B cell (primary cell): ENCODE measurements around the gene HRC. TPM values are rescaled to one million over a fixed set of nuclear protein-coding genes. Genes with fewer than 3 reads are reported as not detected.

ENCODE experiments used
- ATAC-seq: fragments of 200-7000 bp; cut with Tn5 transposase; one replicate; pipeline ENCODE4 v1.10.0; 2021; ENCODE audit warnings: low read depth, mild to moderate bottlenecking, moderate number of reproducible peaks, moderate library complexity
- CTCF ChIA-PET: fragments of 350-600 bp; sonication (Branson Sonifier 250); formaldehyde crosslinking; loops from one replicate; lab custom pipeline; 2021; ENCODE audit warnings: antibody characterized with exemption, inconsistent platforms; lab: Charles Lee
- POLR2A ChIA-PET: fragments of 350-600 bp; sonication (Branson Sonifier 250); formaldehyde crosslinking; loops from one replicate; lab custom pipeline; 2021; ENCODE audit warnings: antibody characterized with exemption; lab: Charles Lee
- DNase-seq: peaks from one replicate; pipeline ENCODE4 v3.0.0; 2013
- H2AFZ ChIP-seq: 2 replicates; pipeline ENCODE4 v1.6.1; 2012; ENCODE audit warnings: mild to moderate bottlenecking, low read depth, low read length; ENCODE audit not compliant: insufficient read depth, poor library complexity, severe bottlenecking
- H3K27ac ChIP-seq, 2 donors: 1 replicate in 1 of 2; 2 replicates in 1 of 2; pipeline ENCODE4 v1.5.1; 2012 to 2013; ENCODE audit warnings: low read length in 2 of 2, mild to moderate bottlenecking in 2 of 2, moderate library complexity in 1 of 2
- H3K27me3 ChIP-seq, 4 experiments: fragments of 200-600 bp in 1 of 4; sonication (generic) in 1 of 4; replicated peaks in 1 of 4; 1 replicate in 2 of 4; 2 replicates in 2 of 4; pipeline versions ENCODE4 v1.6.1 to v1.7.0; 2013 to 2016; ENCODE audit warnings: low read length in 3 of 4, mild to moderate bottlenecking in 2 of 4, mixed read lengths in 1 of 4, moderate library complexity in 1 of 4; ENCODE audit not compliant: insufficient read depth in 4 of 4, control insufficient read depth in 3 of 4; ENCODE audit errors: control extremely low read depth in 1 of 4
- H3K36me3 ChIP-seq, 2 experiments: replicated peaks in 1 of 2; 1 replicate in 1 of 2; 2 replicates in 1 of 2; pipeline versions ENCODE4 v1.6.1 to v1.7.1; 2013; ENCODE audit warnings: low read length in 1 of 2; ENCODE audit not compliant: insufficient read depth in 2 of 2, control insufficient read depth in 1 of 2; ENCODE audit errors: control extremely low read depth in 1 of 2, extremely low read depth in 1 of 2
- H3K4me1 ChIP-seq, 2 donors: fragments of 200-600 bp in 1 of 2; sonication (generic) in 1 of 2; 1 replicate in 1 of 2; 2 replicates in 1 of 2; pipeline versions ENCODE4 v1.5.1 to v1.6.1; 2013 to 2017; ENCODE audit warnings: low read length in 2 of 2; ENCODE audit not compliant: control insufficient read depth in 2 of 2, insufficient read depth in 2 of 2
- H3K4me2 ChIP-seq: replicated peaks from 2 replicates; pipeline ENCODE3; 2012; ENCODE audit warnings: mild to moderate bottlenecking, low read depth, low read length; ENCODE audit not compliant: poor library complexity, severe bottlenecking
- H3K4me3 ChIP-seq, 5 experiments: fragments of 200-600 bp in 1 of 5; sonication (generic) in 1 of 5; 1 replicate in 3 of 5; 2 replicates in 2 of 5; pipeline versions ENCODE4 v1.5.1 to v1.7.0; 2011 to 2016; ENCODE audit warnings: low read length in 4 of 5, mild to moderate bottlenecking in 4 of 5, low read depth in 2 of 5, control low read depth in 1 of 5, moderate library complexity in 1 of 5; ENCODE audit not compliant: insufficient read depth in 1 of 5; ENCODE audit errors: control extremely low read depth in 1 of 5, extremely low read depth in 1 of 5
- H3K79me2 ChIP-seq: fragments of 200-600 bp; sonication (generic); one replicate; pipeline ENCODE4 v1.6.0; 2016; ENCODE audit warnings: low read length; ENCODE audit not compliant: control insufficient read depth, insufficient read depth
- H3K9ac ChIP-seq: fragments of 200-600 bp; sonication (generic); 2 replicates; pipeline ENCODE4 v1.6.1; 2017; ENCODE audit warnings: mild to moderate bottlenecking, low read length, moderate library complexity
- H3K9me3 ChIP-seq, 3 donors: one replicate each; pipeline versions ENCODE4 v1.6.1 to v1.7.1; 2013; ENCODE audit warnings: low read length in 2 of 3; ENCODE audit not compliant: control insufficient read depth in 2 of 3, insufficient read depth in 1 of 3; ENCODE audit errors: control extremely low read depth in 1 of 3
- H4K20me1 ChIP-seq: 2 replicates; pipeline ENCODE4 v1.6.0; 2012; ENCODE audit warnings: mild to moderate bottlenecking, low read length; ENCODE audit not compliant: insufficient read depth, control insufficient read depth, poor library complexity, severe bottlenecking
- H3K27ac Mint-ChIP-seq: one replicate; pipeline ENCODE4 v1.8.0; 2021; ENCODE audit warnings: mixed read lengths
- H3K27me3 Mint-ChIP-seq: one replicate; pipeline ENCODE4 v1.8.0; 2021; ENCODE audit warnings: mixed read lengths
- H3K4me1 Mint-ChIP-seq: one replicate; pipeline ENCODE4 v1.8.0; 2021; ENCODE audit warnings: mixed read lengths
- H3K4me3 Mint-ChIP-seq: one replicate; pipeline ENCODE4 v1.8.0; 2021; ENCODE audit warnings: mixed read lengths
- H3K9me3 Mint-ChIP-seq: one replicate; pipeline ENCODE4 v1.8.0; 2022; ENCODE audit warnings: mixed read lengths; ENCODE audit not compliant: insufficient read depth
- EZH2 ChIP-seq: IDR thresholded peaks from 2 replicates; pipeline ENCODE4 v1.6.1; 2012; ENCODE audit warnings: borderline replicate concordance, low read depth, mild to moderate bottlenecking, moderate library complexity, low read length; ENCODE audit not compliant: insufficient read depth, poor library complexity, severe bottlenecking
- WGBS: methylation state at CpG from one replicate; pipeline ENCODE4 v1.1.5; 2013; ENCODE audit warnings: missing lambda C conversion rate; ENCODE audit not compliant: insufficient coverage; 5-methylcytosine and 5-hydroxymethylcytosine counted together
- intact Hi-C: fragments of 100-400 bp; cut with micrococcal nuclease; formaldehyde crosslinking; loops from one replicate; pipeline ENCODE4 v1.10.0; 2022
- polyA plus RNA-seq: library from polyadenylated mRNA; depleted of rRNA; stranded (reverse); fragments of >200 nt; gene quantifications from 2 replicates; pipeline ENCODE4 v1.2.3, GENCODE V29; 2012
- total RNA-seq, 2 donors: library from RNA; stranded (reverse); fragments of 120-200 nt in 1 of 2; gene quantifications; 1 replicate in 1 of 2; 2 replicates in 1 of 2; pipeline versions ENCODE4 v1.2.3 to v1.2.4, GENCODE V29; 2013 to 2022
- TF ChIP-seq, protein P1 (sequence below): fragments of 200-600 bp; IDR thresholded peaks from one replicate; pipeline ENCODE4 v1.8.0; 2022; ENCODE audit warnings: antibody characterized with exemption, mild to moderate bottlenecking

Gene HRC
- total and polyA plus RNA-seq, 2 donors (not counting 1 experiment from before 2014, with no cell fraction given), result not detected

GRCh38 chr19:49104229-49104864 lies 50.8 kb downstream of the HRC start:
- H3K4me3 Mint-ChIP-seq, result no peak overlapping the region
- WGBS, result 35% methylated on average over 22 of the region's 30 CpGs
- no peaks in the 10 kb centered on the region for H3K27me3 Mint-ChIP-seq
- no peak for TF ChIP-seq EZH2
- TF ChIP-seq, protein P1, sequence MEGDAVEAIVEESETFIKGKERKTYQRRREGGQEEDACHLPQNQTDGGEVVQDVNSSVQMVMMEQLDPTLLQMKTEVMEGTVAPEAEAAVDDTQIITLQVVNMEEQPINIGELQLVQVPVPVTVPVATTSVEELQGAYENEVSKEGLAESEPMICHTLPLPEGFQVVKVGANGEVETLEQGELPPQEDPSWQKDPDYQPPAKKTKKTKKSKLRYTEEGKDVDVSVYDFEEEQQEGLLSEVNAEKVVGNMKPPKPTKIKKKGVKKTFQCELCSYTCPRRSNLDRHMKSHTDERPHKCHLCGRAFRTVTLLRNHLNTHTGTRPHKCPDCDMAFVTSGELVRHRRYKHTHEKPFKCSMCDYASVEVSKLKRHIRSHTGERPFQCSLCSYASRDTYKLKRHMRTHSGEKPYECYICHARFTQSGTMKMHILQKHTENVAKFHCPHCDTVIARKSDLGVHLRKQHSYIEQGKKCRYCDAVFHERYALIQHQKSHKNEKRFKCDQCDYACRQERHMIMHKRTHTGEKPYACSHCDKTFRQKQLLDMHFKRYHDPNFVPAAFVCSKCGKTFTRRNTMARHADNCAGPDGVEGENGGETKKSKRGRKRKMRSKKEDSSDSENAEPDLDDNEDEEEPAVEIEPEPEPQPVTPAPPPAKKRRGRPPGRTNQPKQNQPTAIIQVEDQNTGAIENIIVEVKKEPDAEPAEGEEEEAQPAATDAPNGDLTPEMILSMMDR, result no peak
- peak; percentile 32 for DNase-seq
- Histone ChIP-seq H3K4me3 (no peak overlapping the region), H2AFZ (no peak overlapping the region), H3K27ac (peak overlapping the region in 1 of 2 donors; percentile 48), H4K20me1 (peaks cover 77% of the 10 kb centered on the region), H3K36me3 (peaks cover 0 to 78% of the 10 kb centered on the region in 2 experiments), H3K9ac (no peak overlapping the region), H3K9me3 (no peaks in the 10 kb centered on the region), H3K27me3 (no peaks in the 10 kb centered on the region), H3K4me1 (peaks cover 13 to 14% of the 10 kb centered on the region in 2 donors), H3K4me2 (peak overlapping the region; percentile 40), H3K79me2 (peaks cover 16% of the 10 kb centered on the region)
- intact Hi-C loops, result no loop called here
- ChIA-PET POLR2A (interaction anchor here (0.6 kb wide), 2 partner anchors 18 to 306 kb away, joined by 7 to 10 read pairs; no protein-coding TSS in a partner anchor), CTCF (interaction anchor here (0.6 to 3.3 kb wide), 7 partner anchors 10 to 121 kb away, joined by 3 to 33 read pairs (median 6); partner anchors contain the start of gene LIN7B)
- H3K4me1 Mint-ChIP-seq, result peaks cover 8% of the 10 kb centered on the region
- peak overlapping the region; percentile 67 for H3K27ac Mint-ChIP-seq
- no peaks in the 10 kb centered on the region for H3K9me3 Mint-ChIP-seq
- ATAC-seq, result peak; percentile 25
